ENCODE measurements around the gene OTOG.

The OTOG gene

DNA sequence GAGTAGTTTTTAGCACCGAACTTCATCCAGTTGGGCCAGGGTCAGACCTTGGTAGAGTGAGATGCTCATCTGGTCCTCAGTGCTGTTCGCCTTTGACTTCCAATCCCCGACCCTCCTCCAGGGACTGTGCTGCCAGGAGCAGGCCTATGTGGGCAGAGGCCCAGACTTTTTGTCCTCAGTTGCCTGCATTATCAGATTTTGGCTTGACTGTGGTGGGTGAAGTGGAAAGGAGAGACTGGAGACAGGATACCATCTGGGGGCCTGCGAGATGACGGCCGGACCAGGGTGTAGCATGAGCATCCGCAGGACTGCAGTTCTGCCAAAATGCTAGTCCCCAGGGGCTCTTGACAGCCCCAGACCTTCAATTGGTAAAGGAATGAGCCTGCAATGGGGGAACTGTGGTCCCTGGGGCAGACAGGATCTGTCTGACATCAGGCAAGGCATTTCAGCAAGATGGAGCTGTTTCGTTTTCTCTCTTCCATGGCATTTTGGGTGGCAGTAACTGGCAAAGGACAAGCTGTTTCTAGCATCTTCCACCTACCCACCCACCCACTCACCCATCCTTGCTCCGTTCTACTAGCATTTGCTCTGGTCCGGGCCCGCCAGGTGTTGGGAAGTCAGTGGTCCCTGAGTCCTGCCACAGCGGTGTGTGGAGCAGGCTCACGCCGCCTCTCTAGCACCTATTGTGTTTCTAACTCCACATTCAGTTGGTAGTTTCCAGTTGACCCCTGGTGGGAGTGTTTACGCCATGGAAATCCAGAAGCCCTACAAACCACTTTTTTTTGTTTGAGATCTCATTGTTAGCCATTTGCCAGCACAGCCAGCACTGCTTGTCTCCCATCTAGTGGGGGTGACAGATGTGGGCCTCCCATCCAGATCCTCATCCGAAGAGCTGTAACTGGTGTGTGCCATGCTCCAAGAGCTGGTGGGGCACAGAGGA lies 53.5 kb downstream of the OTOG start:
- peaks cover 20% of the 10 kb centered on the region for H3K27me3 ChIP-seq (ENCODE audit: control insufficient read depth, insufficient read depth, low read length)
- H3K27ac ChIP-seq (ENCODE audit: low read depth, low read length): no peak overlapping the region
- no peak overlapping the region for H3K9ac ChIP-seq (ENCODE audit: low read depth, low read length)
- H3K4me1 ChIP-seq (ENCODE audit: control insufficient read depth, insufficient read depth, low read length): 0 out of 2 replicates have a peak, but pooled peaks cover 4% of the 10 kb centered on the region
- no peaks in the 10 kb centered on the region for H3K9me3 ChIP-seq (ENCODE audit: control insufficient read depth, insufficient read depth, low read length)
- no peak overlapping the region for H3K4me3 ChIP-seq (ENCODE audit: low read depth, low read length)
- no peaks in the 10 kb centered on the region for H3K36me3 ChIP-seq (ENCODE audit: control insufficient read depth, insufficient read depth, low read length)

DNA sequence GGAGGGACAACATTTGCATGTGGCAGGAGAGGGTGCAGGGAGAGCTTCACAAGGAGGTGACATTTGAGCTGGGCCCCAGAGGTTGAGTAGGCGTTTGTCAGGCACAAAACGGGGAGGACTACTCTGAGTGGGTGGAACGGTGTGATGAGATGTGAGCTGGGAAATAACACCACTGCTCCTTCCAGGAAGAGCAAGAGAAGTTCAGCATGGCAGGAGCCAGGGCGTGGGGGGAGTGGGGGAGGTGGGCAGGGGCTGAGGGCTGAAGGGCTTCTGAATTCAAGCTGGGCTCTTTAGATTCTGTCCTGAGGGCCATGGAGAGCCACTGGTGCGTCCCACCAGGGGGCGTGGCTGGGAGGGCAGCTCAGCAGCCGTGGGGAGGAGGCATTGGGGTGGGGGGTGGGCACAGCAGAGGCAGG lies 54.2 kb downstream of the OTOG start:
- Histone ChIP-seq H3K4me1 (ENCODE audit: control insufficient read depth, insufficient read depth, low read length) (0 out of 2 replicates have a peak, but pooled peaks cover 4% of the 10 kb centered on the region), H3K36me3 (ENCODE audit: control insufficient read depth, insufficient read depth, low read length) (no peaks in the 10 kb centered on the region), H3K27ac (ENCODE audit: low read depth, low read length) (no peak overlapping the region), H3K9me3 (ENCODE audit: control insufficient read depth, insufficient read depth, low read length) (no peaks in the 10 kb centered on the region), H3K9ac (ENCODE audit: low read depth, low read length) (no peak overlapping the region), H3K4me3 (ENCODE audit: low read depth, low read length) (no peak overlapping the region), H3K27me3 (ENCODE audit: control insufficient read depth, insufficient read depth, low read length) (peaks cover 20% of the 10 kb centered on the region)

DNA sequence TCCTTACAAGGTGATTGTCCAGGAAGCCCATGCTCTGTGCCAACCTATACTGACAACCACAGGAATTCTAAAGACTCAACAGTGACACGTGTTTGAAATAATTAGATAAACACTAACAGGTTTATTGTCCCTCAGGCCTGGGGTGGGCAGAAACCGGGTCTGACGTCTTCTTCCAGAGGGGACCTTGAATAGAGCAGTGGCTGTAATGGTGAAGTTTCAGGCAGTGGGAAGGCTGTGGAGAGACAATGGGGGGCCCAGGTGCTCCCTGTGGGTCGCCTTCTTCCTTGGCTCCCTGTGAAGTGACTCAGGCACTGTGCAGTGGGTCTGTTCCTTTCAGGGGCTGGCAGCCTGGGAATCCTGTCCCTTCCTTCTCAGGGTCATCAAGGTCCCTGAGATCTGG lies 54.6 kb downstream of the OTOG start:
- no peak overlapping the region for H3K4me3 ChIP-seq (ENCODE audit: low read depth, low read length)
- no peak overlapping the region for H3K27ac ChIP-seq (ENCODE audit: low read depth, low read length)
- H3K36me3 ChIP-seq (ENCODE audit: control insufficient read depth, insufficient read depth, low read length): no peaks in the 10 kb centered on the region
- H3K9ac ChIP-seq (ENCODE audit: low read depth, low read length): no peak overlapping the region
- 0 out of 2 replicates have a peak, but pooled peaks cover 4% of the 10 kb centered on the region for H3K4me1 ChIP-seq (ENCODE audit: control insufficient read depth, insufficient read depth, low read length)
- H3K9me3 ChIP-seq (ENCODE audit: control insufficient read depth, insufficient read depth, low read length): no peaks in the 10 kb centered on the region
- peaks cover 20% of the 10 kb centered on the region for H3K27me3 ChIP-seq (ENCODE audit: control insufficient read depth, insufficient read depth, low read length)

DNA sequence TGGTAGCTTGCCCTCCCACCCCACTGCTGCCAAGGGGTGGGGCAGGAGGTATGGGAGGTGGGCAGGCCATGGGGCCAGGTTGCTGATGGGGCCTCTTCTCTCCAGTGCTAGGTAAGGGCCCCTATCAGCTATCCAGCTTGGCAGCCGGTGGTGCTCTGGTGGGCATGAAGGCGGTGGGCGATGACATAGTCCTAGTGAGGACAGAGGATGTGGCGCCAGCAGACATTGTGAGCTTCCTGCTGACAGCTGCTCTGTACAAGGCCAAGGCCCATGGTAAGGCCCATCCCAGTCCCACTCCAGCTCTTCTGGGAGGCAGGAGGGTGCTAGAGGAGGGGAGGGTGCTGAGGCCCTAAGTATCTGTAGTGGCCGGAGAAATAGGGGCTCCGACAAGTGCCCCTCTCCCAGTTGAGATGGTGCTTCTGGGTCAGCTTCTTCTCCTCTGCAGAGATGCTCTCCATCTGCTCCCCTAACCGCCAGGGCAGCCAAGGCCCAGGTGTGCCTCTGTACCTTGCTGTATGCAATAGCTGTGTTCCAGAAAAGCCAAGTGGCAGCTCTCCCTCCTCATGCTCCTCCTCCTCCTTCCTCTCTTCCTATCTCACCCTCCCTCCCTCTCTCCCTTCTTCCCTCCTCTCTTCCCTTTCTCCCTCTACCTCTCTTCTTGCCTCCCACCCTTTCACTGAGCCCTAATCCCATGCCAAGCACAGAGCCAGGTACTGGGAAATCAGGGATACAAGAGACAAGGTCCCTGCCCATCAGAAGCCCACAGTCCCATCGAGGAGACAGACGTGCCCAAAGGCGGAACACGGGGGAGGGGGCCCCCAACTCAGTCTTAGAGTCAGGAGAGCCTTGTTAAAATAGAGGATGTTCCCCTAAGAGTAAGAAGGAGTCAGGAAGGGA lies 55.3 kb downstream of the OTOG start:
- Histone ChIP-seq H3K4me1 (ENCODE audit: control insufficient read depth, insufficient read depth, low read length) (0 out of 2 replicates have a peak, but pooled peaks cover 4% of the 10 kb centered on the region), H3K36me3 (ENCODE audit: control insufficient read depth, insufficient read depth, low read length) (no peaks in the 10 kb centered on the region), H3K27me3 (ENCODE audit: control insufficient read depth, insufficient read depth, low read length) (peaks cover 20% of the 10 kb centered on the region), H3K9me3 (ENCODE audit: control insufficient read depth, insufficient read depth, low read length) (no peaks in the 10 kb centered on the region), H3K4me3 (ENCODE audit: low read depth, low read length) (no peak overlapping the region), H3K9ac (ENCODE audit: low read depth, low read length) (no peak overlapping the region), H3K27ac (ENCODE audit: low read depth, low read length) (no peak overlapping the region)

DNA sequence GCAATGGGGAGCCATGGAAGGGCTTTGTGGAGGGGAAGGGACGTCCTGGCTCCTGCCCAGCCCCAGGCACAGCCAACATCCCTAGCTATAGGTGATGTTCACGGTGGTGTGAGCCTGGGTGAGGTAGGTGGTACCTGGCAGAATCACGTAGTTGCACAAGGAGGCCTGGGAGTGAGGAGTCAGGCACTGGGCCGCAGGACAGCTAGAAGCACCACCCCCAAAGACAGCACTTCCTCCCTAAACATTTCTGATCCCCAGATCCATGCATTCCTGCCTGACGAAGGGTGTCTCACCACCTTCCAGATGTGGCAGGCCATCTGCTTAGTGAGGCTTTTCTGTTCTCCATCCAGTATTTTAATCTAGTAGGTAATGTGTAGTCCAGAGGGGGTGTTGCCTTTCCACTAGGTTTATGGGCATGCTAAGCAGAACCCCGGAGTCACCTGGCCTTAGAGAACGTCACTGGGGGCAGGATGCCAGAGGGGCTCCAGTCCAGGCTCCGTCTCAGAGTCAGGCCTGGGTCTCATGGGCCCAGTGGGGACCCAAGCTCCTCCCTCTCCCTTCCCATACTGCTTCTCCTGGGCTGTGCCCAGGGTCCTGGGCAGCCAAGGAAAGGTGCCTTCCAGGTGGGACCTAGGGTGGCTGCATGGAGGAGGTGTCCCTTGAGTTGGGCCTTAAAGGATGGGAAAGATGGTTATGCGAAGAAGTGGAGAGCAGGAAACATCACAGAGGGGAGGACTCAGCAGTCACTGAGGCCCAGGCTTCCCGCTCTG lies 56.2 kb downstream of the OTOG start:
- Histone ChIP-seq H3K27me3 (ENCODE audit: control insufficient read depth, insufficient read depth, low read length) (peaks cover 20% of the 10 kb centered on the region), H3K36me3 (ENCODE audit: control insufficient read depth, insufficient read depth, low read length) (no peaks in the 10 kb centered on the region), H3K9me3 (ENCODE audit: control insufficient read depth, insufficient read depth, low read length) (no peaks in the 10 kb centered on the region), H3K4me1 (ENCODE audit: control insufficient read depth, insufficient read depth, low read length) (0 out of 2 replicates have a peak, but pooled peaks cover 4% of the 10 kb centered on the region), H3K4me3 (ENCODE audit: low read depth, low read length) (no peak overlapping the region), H3K9ac (ENCODE audit: low read depth, low read length) (no peak overlapping the region), H3K27ac (ENCODE audit: low read depth, low read length) (no peak overlapping the region)

DNA sequence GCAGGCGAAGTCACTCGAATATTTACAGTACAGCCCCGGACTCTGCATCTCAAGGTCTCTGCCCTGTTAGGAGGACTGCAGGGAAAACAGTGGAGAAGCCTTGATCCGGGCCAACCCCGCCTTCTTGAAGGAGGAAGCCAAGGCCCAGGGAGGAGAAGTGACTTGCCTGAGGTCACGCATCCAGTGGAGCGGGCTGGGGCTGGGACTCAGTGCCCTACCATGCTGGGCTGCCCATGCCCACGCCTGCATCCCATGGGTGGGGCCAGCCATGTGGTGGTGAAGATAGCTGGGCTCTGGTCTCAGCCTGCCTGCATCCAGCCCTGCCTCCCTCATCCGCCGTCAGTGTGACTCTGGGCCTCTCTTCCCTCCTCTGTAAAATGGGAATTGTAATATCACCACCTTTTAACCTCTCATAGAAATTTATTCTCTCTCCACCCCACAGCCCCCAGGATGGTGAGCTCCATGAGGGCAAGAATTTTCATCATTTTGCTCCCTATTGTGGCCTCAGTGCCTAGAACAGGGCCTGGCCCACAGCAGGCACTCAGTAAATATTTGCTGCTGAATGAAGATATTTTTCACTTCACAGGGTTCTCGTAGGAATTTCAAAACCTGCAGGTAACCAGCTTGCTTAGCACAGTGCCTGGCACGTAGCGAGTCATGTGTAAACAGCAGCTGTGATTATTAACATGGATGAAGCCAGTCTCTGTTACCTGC lies 57.3 kb downstream of the OTOG start:
- Histone ChIP-seq H3K9ac (ENCODE audit: low read depth, low read length) (no peak overlapping the region), H3K36me3 (ENCODE audit: control insufficient read depth, insufficient read depth, low read length) (no peaks in the 10 kb centered on the region)

DNA sequence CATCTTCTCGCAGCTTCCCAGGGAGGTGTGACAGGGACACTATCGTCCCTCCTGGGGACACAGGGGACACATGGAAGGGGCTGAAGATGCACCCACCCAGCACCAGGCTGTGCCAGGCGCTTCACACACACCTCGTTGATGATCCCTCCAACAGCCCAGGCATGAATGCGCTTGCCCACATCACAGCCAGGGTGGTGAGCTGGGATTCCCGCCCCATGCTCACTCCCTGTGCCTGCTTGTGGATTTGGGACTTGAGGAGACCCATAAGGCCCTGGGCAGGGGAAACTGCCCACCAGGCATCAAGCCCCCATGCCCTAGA lies 57.8 kb downstream of the OTOG start:
- Histone ChIP-seq H3K9ac (ENCODE audit: low read depth, low read length) (no peak overlapping the region), H3K4me1 (ENCODE audit: control insufficient read depth, insufficient read depth, low read length) (0 out of 2 replicates have a peak, but pooled peaks cover 4% of the 10 kb centered on the region), H3K9me3 (ENCODE audit: control insufficient read depth, insufficient read depth, low read length) (no peaks in the 10 kb centered on the region), H3K4me3 (ENCODE audit: low read depth, low read length) (no peak overlapping the region), H3K27ac (ENCODE audit: low read depth, low read length) (no peak overlapping the region), H3K36me3 (ENCODE audit: control insufficient read depth, insufficient read depth, low read length) (no peaks in the 10 kb centered on the region), H3K27me3 (ENCODE audit: control insufficient read depth, insufficient read depth, low read length) (peaks cover 12% of the 10 kb centered on the region)

More for the DNA sequence above, 57.3 kb downstream of the OTOG start:
- no peak overlapping the region for H3K27ac ChIP-seq (ENCODE audit: low read depth, low read length)
- 0 out of 2 replicates have a peak, but pooled peaks cover 4% of the 10 kb centered on the region for H3K4me1 ChIP-seq (ENCODE audit: control insufficient read depth, insufficient read depth, low read length)
- H3K4me3 ChIP-seq (ENCODE audit: low read depth, low read length): no peak overlapping the region
- no peaks in the 10 kb centered on the region for H3K9me3 ChIP-seq (ENCODE audit: control insufficient read depth, insufficient read depth, low read length)
- peaks cover 17% of the 10 kb centered on the region for H3K27me3 ChIP-seq (ENCODE audit: control insufficient read depth, insufficient read depth, low read length)

DNA sequence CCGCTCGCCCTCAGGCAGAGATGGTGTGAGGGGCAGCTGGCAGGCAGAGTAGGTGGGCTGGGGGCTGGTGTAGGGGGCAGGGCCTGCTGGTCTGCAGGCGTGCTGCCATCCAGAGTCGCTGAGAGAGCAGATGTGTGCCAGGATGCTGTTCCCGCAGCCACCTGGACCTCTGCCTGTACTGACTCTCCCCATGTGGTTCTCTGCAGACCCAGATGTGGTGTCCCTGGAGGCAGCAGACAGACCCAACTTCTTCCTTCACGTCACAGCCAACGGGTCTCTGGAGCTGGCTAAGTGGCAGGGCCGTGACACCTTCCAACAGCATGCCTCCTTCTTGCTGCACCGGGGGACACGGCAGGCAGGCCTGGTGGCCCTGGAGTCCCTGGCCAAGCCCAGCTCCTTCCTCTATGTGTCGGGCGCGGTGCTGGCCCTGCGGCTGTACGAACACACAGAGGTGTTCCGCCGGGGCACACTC lies 58.6 kb downstream of the OTOG start:
- H3K27me3 ChIP-seq (ENCODE audit: control insufficient read depth, insufficient read depth, low read length): peaks cover 5% of the 10 kb centered on the region; the same call in 1 of the 2 replicates
- H3K27ac ChIP-seq (ENCODE audit: low read depth, low read length): no peak overlapping the region
- H3K4me3 ChIP-seq (ENCODE audit: low read depth, low read length): no peak overlapping the region
- H3K9ac ChIP-seq (ENCODE audit: low read depth, low read length): no peak overlapping the region
- no peaks in the 10 kb centered on the region for H3K9me3 ChIP-seq (ENCODE audit: control insufficient read depth, insufficient read depth, low read length)
- H3K36me3 ChIP-seq (ENCODE audit: control insufficient read depth, insufficient read depth, low read length): no peaks in the 10 kb centered on the region
- H3K4me1 ChIP-seq (ENCODE audit: control insufficient read depth, insufficient read depth, low read length): 0 out of 2 replicates have a peak, but pooled peaks cover 4% of the 10 kb centered on the region

DNA sequence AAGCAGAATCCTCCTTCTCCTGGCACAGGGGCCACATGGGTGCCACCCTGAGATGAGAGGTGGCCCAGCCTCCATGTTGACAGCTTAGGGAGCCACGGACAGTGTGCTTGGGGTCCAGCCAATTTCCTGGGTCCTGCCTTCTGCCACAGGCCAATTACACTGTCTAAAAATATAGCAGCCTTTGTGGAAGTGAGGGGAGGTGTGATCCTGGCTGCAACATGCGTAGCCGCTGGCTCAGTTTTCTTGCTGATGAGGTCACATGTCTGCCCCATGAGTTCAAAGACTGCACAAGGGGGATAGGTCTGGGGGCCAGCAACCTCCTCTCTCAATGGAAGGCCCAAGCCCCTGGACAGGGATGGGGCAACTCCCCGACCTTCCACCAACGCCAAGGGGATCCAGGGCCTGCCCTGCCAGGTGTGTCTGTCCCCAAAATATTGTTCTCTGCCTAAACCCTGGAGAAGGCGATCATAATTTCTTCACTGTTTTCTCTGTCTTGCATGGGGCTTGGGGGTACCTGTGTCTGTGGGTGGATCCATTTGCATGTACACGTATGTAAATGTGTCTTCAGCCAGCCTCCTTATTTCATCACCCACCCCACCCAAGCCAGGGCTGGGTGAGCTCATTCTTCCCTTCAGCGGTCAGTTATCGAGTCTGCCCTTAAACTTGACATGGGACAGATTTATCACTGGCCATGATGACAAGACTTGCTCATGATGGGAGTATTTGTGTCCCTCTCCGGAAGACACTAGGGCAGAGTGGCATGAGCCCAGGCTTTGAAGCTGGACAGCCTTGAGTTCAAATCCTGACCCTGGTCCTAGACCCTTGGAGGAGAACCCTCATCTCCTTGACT lies 59.4 kb downstream of the OTOG start:
- H3K4me1 ChIP-seq (ENCODE audit: control insufficient read depth, insufficient read depth, low read length): no peaks in the 10 kb centered on the region
- peaks cover 5% of the 10 kb centered on the region; the same call in 1 of the 2 replicates for H3K27me3 ChIP-seq (ENCODE audit: control insufficient read depth, insufficient read depth, low read length)
- no peak overlapping the region for H3K4me3 ChIP-seq (ENCODE audit: low read depth, low read length)
- no peaks in the 10 kb centered on the region for H3K9me3 ChIP-seq (ENCODE audit: control insufficient read depth, insufficient read depth, low read length)
- H3K9ac ChIP-seq (ENCODE audit: low read depth, low read length): no peak overlapping the region
- H3K27ac ChIP-seq (ENCODE audit: low read depth, low read length): no peak overlapping the region
- H3K36me3 ChIP-seq (ENCODE audit: control insufficient read depth, insufficient read depth, low read length): no peaks in the 10 kb centered on the region
